Thymus (tissue), 11 donors: Measurements from ENCODE around the gene TXNDC15. TPM values are rescaled to one million over a fixed set of nuclear protein-coding genes. Genes with fewer than 3 reads are reported as not detected.
"Not testable (repeated sequence)": the region's sequence is repeated elsewhere in the genome, so short reads cannot be mapped to it uniquely, and the experiment has no call there.

Experiments used
- DNase-seq, 9 donors: peaks; one replicate each; pipeline ENCODE4 v3.0.0-alpha.2; 2013; ENCODE audit warnings: low spot score in 9 of 9, low read depth in 6 of 9, missing footprints in 1 of 9
- H3K27ac ChIP-seq, 2 donors: one replicate each; pipeline ENCODE4 v1.5.1; 2013; ENCODE audit warnings: control low read depth in 1 of 2, low read depth in 1 of 2, low read length in 1 of 2, mild to moderate bottlenecking in 1 of 2, moderate library complexity in 1 of 2
- H3K27me3 ChIP-seq, 2 donors: one replicate each; pipeline ENCODE4 v1.5.1; 2013; ENCODE audit warnings: low read length in 1 of 2; ENCODE audit not compliant: control insufficient read depth in 2 of 2, insufficient read depth in 1 of 2
- H3K36me3 ChIP-seq, 2 donors: one replicate each; pipeline ENCODE4 v1.5.1; 2013; ENCODE audit warnings: low read length in 1 of 2, mild to moderate bottlenecking in 1 of 2, moderate library complexity in 1 of 2; ENCODE audit not compliant: control insufficient read depth in 2 of 2, insufficient read depth in 2 of 2
- H3K4me1 ChIP-seq, 2 donors: one replicate each; pipeline ENCODE4 v1.5.1; 2013; ENCODE audit warnings: low read length in 2 of 2; ENCODE audit not compliant: control insufficient read depth in 2 of 2, insufficient read depth in 2 of 2
- H3K4me3 ChIP-seq, 2 donors: one replicate each; pipeline ENCODE4 v1.5.1; 2013; ENCODE audit warnings: low read length in 2 of 2, control low read depth in 1 of 2, mild to moderate bottlenecking in 1 of 2
- H3K9me3 ChIP-seq, 2 donors: one replicate each; pipeline ENCODE4 v1.5.1; 2013; ENCODE audit warnings: low read length in 1 of 2, mild to moderate bottlenecking in 1 of 2; ENCODE audit not compliant: control insufficient read depth in 2 of 2, insufficient read depth in 1 of 2
- WGBS: extraction: QIAGEN DNeasy Blood & Tissue Kit; methylation state at CpG from one replicate; pipeline ENCODE4 v1.1.7; 2013; 5-methylcytosine and 5-hydroxymethylcytosine counted together
- polyA plus RNA-seq: library from polyadenylated mRNA; stranded (reverse); fragments of 200-250 nt; gene quantifications from one replicate; pipeline ENCODE4 v1.2.3, GENCODE V29; 2013
- total RNA-seq: library from RNA; stranded (reverse); fragments of 120-200 nt; gene quantifications from one replicate; pipeline ENCODE4 v1.2.4, GENCODE V29; 2013
- donor health status: healthy.

The TXNDC15 gene
- total and polyA plus RNA-seq, 2 donors: 27.7 to 52.9 TPM

- no peak for DNase-seq
- Histone ChIP-seq H3K9me3 (no peaks in the 10 kb centered on the region), H3K27me3 (no peaks in the 10 kb centered on the region), H3K27ac (no peak overlapping the region), H3K36me3 (peaks cover 15 to 34% of the 10 kb centered on the region in 2 donors), H3K4me3 (no peak overlapping the region), H3K4me1 (peaks cover 4 to 7% of the 10 kb centered on the region in 2 donors)
- whole genome bisulfite sequencing: 97% methylated on average over 3 of the region's 3 CpGs
These were observed 33.4 kb upstream of the TXNDC15 start for GRCh38 chr5:134840811-134841210.

- Histone ChIP-seq H3K36me3 (peaks cover 20 to 23% of the 10 kb centered on the region in 2 donors), H3K4me1 (peaks cover 10 to 14% of the 10 kb centered on the region in 2 donors), H3K27me3 (no peaks in the 10 kb centered on the region), H3K27ac (no peak overlapping the region), H3K9me3 (no peaks in the 10 kb centered on the region), H3K4me3 (no peak overlapping the region)
- no peak for DNase-seq
- WGBS: 100% methylated on average over 1 of the region's 1 CpG
These were observed 29.9 kb upstream of the TXNDC15 start for GRCh38 chr5:134844252-134844651.

GRCh38 chr5:134845335-134845851 is 28.8 kb upstream of the TXNDC15 start:
- no peaks in the 10 kb centered on the region for H3K27me3 ChIP-seq
- H3K27ac ChIP-seq: peak overlapping the region; percentile 83 to 96
- peak in 2 of 9 donors; percentile 1 to 5 for DNase-seq
- H3K9me3 ChIP-seq: no peaks in the 10 kb centered on the region
- peaks cover 13 to 14% of the 10 kb centered on the region in 2 donors for H3K36me3 ChIP-seq
- H3K4me3 ChIP-seq: peak overlapping the region; percentile 43 to 80
- 20% methylated on average over 12 of the region's 12 CpGs for WGBS
- H3K4me1 ChIP-seq: peaks cover 10 to 14% of the 10 kb centered on the region in 2 donors

GRCh38 chr5:134845852-134846640 is 28.1 kb upstream of the TXNDC15 start, which contains the start of gene C5orf24:
C5orf24 (plus strand) TSS chr5:134845968; CDS start chr5:134854901, 8,933 bp downstream.
- H3K27ac ChIP-seq: peak within 1 kb of the TSS; percentile 87 to 96
- H3K4me1 ChIP-seq: peaks cover 10 to 14% of the 10 kb centered on the region in 2 donors
- peak within 1 kb of the TSS; percentile 80 to 85 for H3K4me3 ChIP-seq
- under 1% methylated on average over 84 of the region's 84 CpGs for WGBS
- peaks cover 8 to 9% of the 10 kb centered on the region in 2 donors for H3K36me3 ChIP-seq
- H3K27me3 ChIP-seq: no peaks in the 10 kb centered on the region
- no peaks in the 10 kb centered on the region for H3K9me3 ChIP-seq
- peak; percentile 82 to 96 (median 91) for DNase-seq

- WGBS: under 1% methylated on average over 11 of the region's 11 CpGs
- peak in 7 of 9 donors; percentile 3 to 64 (median 32) for DNase-seq
- peaks cover 10 to 14% of the 10 kb centered on the region in 2 donors for H3K4me1 ChIP-seq
- no peaks in the 10 kb centered on the region for H3K9me3 ChIP-seq
- peak overlapping the region; percentile 80 to 85 for H3K4me3 ChIP-seq
- no peaks in the 10 kb centered on the region for H3K27me3 ChIP-seq
- peaks cover 5 to 13% of the 10 kb centered on the region in 2 donors for H3K36me3 ChIP-seq
- peak overlapping the region; percentile 87 to 96 for H3K27ac ChIP-seq
These were observed 27.6 kb upstream of the TXNDC15 start for GRCh38 chr5:134846641-134846960.

- not testable (repeated sequence) for DNase-seq, H3K27ac ChIP-seq, H3K9me3 ChIP-seq, H3K27me3 ChIP-seq, H3K4me3 ChIP-seq
- peaks cover 10 to 14% of the 10 kb centered on the region in 2 donors for H3K4me1 ChIP-seq
- 97% methylated on average over 7 of the region's 7 CpGs for WGBS
- H3K36me3 ChIP-seq: peaks cover 5 to 24% of the 10 kb centered on the region in 2 donors
These were observed 24.7 kb upstream of the TXNDC15 start for GRCh38 chr5:134849434-134849933.

- 96% methylated on average over 1 of the region's 1 CpG for WGBS
- Histone ChIP-seq H3K27me3 (no peaks in the 10 kb centered on the region), H3K4me3 (no peak overlapping the region), H3K36me3 (peaks cover 14 to 41% of the 10 kb centered on the region in 2 donors), H3K27ac (no peak overlapping the region), H3K9me3 (no peaks in the 10 kb centered on the region), H3K4me1 (peaks cover 6 to 7% of the 10 kb centered on the region in 2 donors)
- no peak for DNase-seq
These were observed 22.8 kb upstream of the TXNDC15 start for GRCh38 chr5:134851307-134851923.

- H3K27ac ChIP-seq, H3K4me1 ChIP-seq, H3K4me3 ChIP-seq, H3K9me3 ChIP-seq, DNase-seq, H3K27me3 ChIP-seq: not testable (repeated sequence)
- 97% methylated on average over 7 of the region's 7 CpGs for WGBS
- H3K36me3 ChIP-seq: peaks cover 24 to 54% of the 10 kb centered on the region in 2 donors
These were observed 17.7 kb upstream of the TXNDC15 start for GRCh38 chr5:134856465-134856864.

GRCh38 chr5:134857401-134857800 is 16.8 kb upstream of the TXNDC15 start:
- H3K4me1 ChIP-seq: no peaks in the 10 kb centered on the region
- peaks cover 24 to 53% of the 10 kb centered on the region in 2 donors for H3K36me3 ChIP-seq
- H3K27ac ChIP-seq: no peak overlapping the region
- WGBS: over 99% methylated on average over 3 of the region's 3 CpGs
- H3K4me3 ChIP-seq: no peak overlapping the region
- H3K27me3 ChIP-seq: no peaks in the 10 kb centered on the region
- H3K9me3 ChIP-seq: no peaks in the 10 kb centered on the region
- DNase-seq: no peak
